HEK293T (cell line): Measurements from ENCODE around the gene CREB5.

Experiments
- BHLHE40 ChIP-seq: fragments of 450-650 bp; IDR thresholded peaks from 2 replicates; pipeline ENCODE4 v1.6.1; 2016; ENCODE audit warnings: mild to moderate bottlenecking, moderate library complexity, borderline replicate concordance
- FOXK2 ChIP-seq: fragments of 450-650 bp; IDR thresholded peaks from 2 replicates; pipeline ENCODE4 v1.6.1; 2016; ENCODE audit warnings: mild to moderate bottlenecking
- FOXM1 ChIP-seq: fragments of 450-650 bp; IDR thresholded peaks from 2 replicates; pipeline ENCODE4 v1.6.1; 2017; ENCODE audit warnings: mild to moderate bottlenecking, borderline replicate concordance
- HDGF ChIP-seq: fragments of 450-650 bp; IDR thresholded peaks from 2 replicates; pipeline ENCODE4 v1.6.1; 2017; ENCODE audit warnings: antibody characterized with exemption, borderline replicate concordance
- L3MBTL2 ChIP-seq: fragments of 450-650 bp; conservative IDR thresholded peaks from 2 replicates; pipeline ENCODE4 v1.6.1; 2016; ENCODE audit warnings: mild to moderate bottlenecking
- NFRKB ChIP-seq: fragments of 450-650 bp; IDR thresholded peaks from 2 replicates; pipeline ENCODE4 v1.6.1; 2016; ENCODE audit warnings: mild to moderate bottlenecking, moderate library complexity
- PKNOX1 ChIP-seq: fragments of 450-650 bp; IDR thresholded peaks from 2 replicates; pipeline ENCODE4 v1.6.1; 2016
- SUZ12 ChIP-seq: fragments of 450-650 bp; IDR thresholded peaks from 2 replicates; pipeline ENCODE4 v1.6.1; 2016; ENCODE audit warnings: mild to moderate bottlenecking
- ZNF384 ChIP-seq: fragments of 450-650 bp; IDR thresholded peaks from 2 replicates; pipeline ENCODE4 v1.6.1; 2016

DNA sequence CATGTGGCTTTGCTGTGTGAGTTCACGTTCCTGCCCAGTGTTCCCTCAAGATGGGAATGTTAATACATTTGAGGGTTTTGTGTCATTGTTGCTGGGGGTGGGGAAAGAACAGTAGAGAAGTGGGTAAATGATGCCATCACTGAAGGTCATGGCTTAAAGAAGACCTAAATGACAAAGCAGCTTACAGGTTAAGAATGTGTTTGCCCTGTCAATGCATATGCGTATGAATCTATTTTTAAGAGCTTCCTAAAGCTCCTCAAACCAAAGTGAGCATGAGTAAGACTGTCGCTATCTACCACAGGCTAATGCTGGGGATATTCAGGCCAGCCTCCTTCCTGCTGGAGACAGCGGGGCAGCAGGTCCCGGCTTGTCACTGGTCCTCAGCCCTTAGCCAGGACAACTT lies 162.9 kb downstream of the CREB5 start:
- no peak for TF ChIP-seq BHLHE40
- TF ChIP-seq L3MBTL2 = no peak
- no peak for TF ChIP-seq ZNF384
- no peak for TF ChIP-seq PKNOX1
- no peak for TF ChIP-seq FOXK2
- TF ChIP-seq FOXM1 = no peak
- no peak for TF ChIP-seq HDGF
- no peak for TF ChIP-seq NFRKB
- TF ChIP-seq SUZ12 = no peak
